Body of pancreas (tissue), 4 donors: ENCODE measurements around the gene PAPPA2. TPM values are rescaled to one million over a fixed set of nuclear protein-coding genes. Genes with fewer than 3 reads are reported as not detected.

Experiments
- ATAC-seq: fragments of 150-250 bp; one replicate; pipeline ENCODE4 v1.9.1; 2016
- DNase-seq, 4 donors: peaks; one replicate each; pipeline ENCODE4 v3.0.0-alpha.2; 2019
- H3K27ac ChIP-seq, 4 donors: fragments of 200-600 bp; sonication (generic); 1 replicate in 3 of 4; 2 replicates in 1 of 4; pipeline versions ENCODE4 v1.5.1 to v1.6.1; 2016 to 2019; ENCODE audit warnings: mild to moderate bottlenecking in 1 of 4, mixed read lengths in 1 of 4, moderate library complexity in 1 of 4
- H3K27me3 ChIP-seq, 2 donors: fragments of 200-600 bp; sonication (generic); one replicate each; pipeline ENCODE4 v1.6.0; 2016; ENCODE audit warnings: mild to moderate bottlenecking in 1 of 2
- H3K36me3 ChIP-seq, 2 donors: fragments of 200-600 bp; sonication (generic); replicated peaks in 1 of 2; 2 replicates each; pipeline ENCODE4 v1.5.1; 2016; ENCODE audit warnings: low read depth in 2 of 2; ENCODE audit not compliant: insufficient read depth in 1 of 2
- H3K4me1 ChIP-seq: fragments of 200-600 bp; sonication (generic); one replicate; pipeline ENCODE4 v1.6.0; 2016
- H3K4me3 ChIP-seq, 2 donors: fragments of 200-600 bp; sonication (generic); 1 replicate in 1 of 2; 2 replicates in 1 of 2; pipeline ENCODE4 v1.5.1; 2016 to 2019
- H3K9me3 ChIP-seq, 3 donors: fragments of 200-600 bp; sonication (generic); 1 replicate in 2 of 3; 2 replicates in 1 of 3; pipeline ENCODE4 v1.5.1; 2016
- POLR2A ChIP-seq, 3 donors: fragments of 450-650 bp; IDR thresholded peaks; one replicate each; pipeline ENCODE4 v1.6.1; 2016; ENCODE audit warnings: antibody characterized with exemption in 3 of 3, mild to moderate bottlenecking in 2 of 3
- WGBS, 2 donors: methylation state at CpG; one replicate each; pipeline ENCODE4 v1.1.5; 2017; 5-methylcytosine and 5-hydroxymethylcytosine counted together
- intact Hi-C: fragments of 100-400 bp; cut with DNase I; formaldehyde crosslinking; loops from one replicate; pipeline ENCODE4 v1.15.1; 2023
- total RNA-seq, 2 donors: library from RNA; depleted of rRNA; stranded (reverse); fragments of >200 nt; gene quantifications; one replicate each; pipeline ENCODE4 v1.1.0, GENCODE V29; 2016
- TF ChIP-seq, protein P1 (sequence below), 7 experiments: fragments of 450-650 bp in 4 of 7; fragments of 200-600 bp in 3 of 7; sonication (generic) in 3 of 7; IDR thresholded peaks; one replicate each; pipeline ENCODE4 v1.5.1; 2016 to 2019; ENCODE audit warnings: antibody characterized with exemption in 7 of 7

Gene PAPPA2
- total RNA-seq, 2 donors from 2014 or later = under 0.01 to 5.4 TPM

DNA sequence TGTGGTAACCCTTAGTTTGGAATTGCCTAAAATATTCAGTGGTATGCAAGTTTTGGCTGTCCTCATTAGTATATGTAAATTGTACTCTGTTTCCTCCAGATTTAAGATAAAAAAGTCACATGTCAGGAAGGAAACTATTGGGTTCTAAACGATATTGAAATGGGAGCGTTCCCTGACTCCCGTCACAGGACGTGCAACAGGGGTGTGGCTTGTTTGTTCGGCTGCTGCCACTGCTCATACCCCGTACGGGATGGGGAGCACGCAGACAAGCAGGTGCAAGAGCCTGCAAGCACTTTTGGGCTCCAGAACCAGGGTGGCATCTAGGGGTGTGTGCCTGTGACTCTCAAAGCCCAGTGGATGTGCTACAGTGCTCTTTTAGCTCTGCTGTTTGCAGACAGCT, 6.2 kb upstream of the PAPPA2 start:
- Histone ChIP-seq H3K9me3 (no peaks in the 10 kb centered on the region), H3K27me3 (no peaks in the 10 kb centered on the region), H3K27ac (no peak overlapping the region), H3K36me3 (no peaks in the 10 kb centered on the region), H3K4me1 (no peaks in the 10 kb centered on the region), H3K4me3 (no peak overlapping the region)
- ATAC-seq = no peak
- intact Hi-C loops = no loop called here
- no peak for TF ChIP-seq POLR2A (IDR thresholded peaks at IDR 0.05)
- TF ChIP-seq, protein P1, sequence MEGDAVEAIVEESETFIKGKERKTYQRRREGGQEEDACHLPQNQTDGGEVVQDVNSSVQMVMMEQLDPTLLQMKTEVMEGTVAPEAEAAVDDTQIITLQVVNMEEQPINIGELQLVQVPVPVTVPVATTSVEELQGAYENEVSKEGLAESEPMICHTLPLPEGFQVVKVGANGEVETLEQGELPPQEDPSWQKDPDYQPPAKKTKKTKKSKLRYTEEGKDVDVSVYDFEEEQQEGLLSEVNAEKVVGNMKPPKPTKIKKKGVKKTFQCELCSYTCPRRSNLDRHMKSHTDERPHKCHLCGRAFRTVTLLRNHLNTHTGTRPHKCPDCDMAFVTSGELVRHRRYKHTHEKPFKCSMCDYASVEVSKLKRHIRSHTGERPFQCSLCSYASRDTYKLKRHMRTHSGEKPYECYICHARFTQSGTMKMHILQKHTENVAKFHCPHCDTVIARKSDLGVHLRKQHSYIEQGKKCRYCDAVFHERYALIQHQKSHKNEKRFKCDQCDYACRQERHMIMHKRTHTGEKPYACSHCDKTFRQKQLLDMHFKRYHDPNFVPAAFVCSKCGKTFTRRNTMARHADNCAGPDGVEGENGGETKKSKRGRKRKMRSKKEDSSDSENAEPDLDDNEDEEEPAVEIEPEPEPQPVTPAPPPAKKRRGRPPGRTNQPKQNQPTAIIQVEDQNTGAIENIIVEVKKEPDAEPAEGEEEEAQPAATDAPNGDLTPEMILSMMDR (IDR thresholded peaks at IDR 0.05) = no peak
- WGBS, 2 donors = 63 to 80% methylated on average over 8 of the region's 8 CpGs
- no peak for DNase-seq

DNA sequence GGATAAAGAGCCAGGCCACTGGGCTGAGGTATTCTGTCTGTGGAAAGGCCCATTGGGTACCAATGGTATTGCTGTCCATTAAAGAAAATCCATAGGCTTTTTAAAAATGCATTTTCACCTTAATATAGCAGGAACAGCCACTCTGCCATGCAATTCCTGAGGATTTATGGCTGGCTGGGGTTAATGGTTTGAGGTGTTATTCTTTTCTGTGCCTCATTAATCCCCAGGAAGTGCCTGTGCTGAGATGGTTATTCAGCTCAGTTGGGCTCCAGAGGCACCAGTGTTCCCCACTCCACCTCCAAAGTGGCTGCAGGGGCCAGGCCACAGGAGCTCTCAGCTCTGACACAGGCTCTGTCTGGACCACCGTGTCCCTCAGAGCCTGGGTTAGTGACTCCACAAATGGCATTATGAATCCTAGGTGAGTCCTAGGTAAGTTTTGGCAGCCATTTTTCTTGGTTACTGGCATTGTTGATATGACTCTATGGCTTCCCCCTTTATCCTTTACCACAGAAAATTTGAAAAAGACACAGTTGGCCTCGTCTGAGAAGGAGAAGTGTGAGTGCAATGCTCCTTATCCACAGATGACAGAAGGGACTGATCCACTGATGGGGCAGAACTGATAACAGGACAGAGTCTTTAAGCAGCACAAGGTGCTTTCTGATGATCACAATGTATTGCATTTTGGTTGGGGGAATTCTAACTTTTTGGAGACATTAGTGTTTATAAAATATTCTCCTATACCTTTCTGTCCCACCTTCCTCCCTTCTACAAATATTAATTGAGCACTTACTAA, 2.2 kb upstream of the PAPPA2 start:
- Histone ChIP-seq H3K4me3 (no peak overlapping the region), H3K27me3 (no peaks in the 10 kb centered on the region), H3K4me1 (no peaks in the 10 kb centered on the region), H3K9me3 (no peaks in the 10 kb centered on the region), H3K36me3 (no peaks in the 10 kb centered on the region), H3K27ac (no peak overlapping the region)
- ATAC-seq (no peak), DNase-seq (no peak)
- TF ChIP-seq POLR2A (IDR thresholded peaks at IDR 0.05) = no peak
- TF ChIP-seq, protein P1 (IDR thresholded peaks at IDR 0.05) = no peak
- intact Hi-C loops = no loop called here
- 49 to 55% methylated on average over 2 of the region's 2 CpGs for WGBS, 2 donors

DNA sequence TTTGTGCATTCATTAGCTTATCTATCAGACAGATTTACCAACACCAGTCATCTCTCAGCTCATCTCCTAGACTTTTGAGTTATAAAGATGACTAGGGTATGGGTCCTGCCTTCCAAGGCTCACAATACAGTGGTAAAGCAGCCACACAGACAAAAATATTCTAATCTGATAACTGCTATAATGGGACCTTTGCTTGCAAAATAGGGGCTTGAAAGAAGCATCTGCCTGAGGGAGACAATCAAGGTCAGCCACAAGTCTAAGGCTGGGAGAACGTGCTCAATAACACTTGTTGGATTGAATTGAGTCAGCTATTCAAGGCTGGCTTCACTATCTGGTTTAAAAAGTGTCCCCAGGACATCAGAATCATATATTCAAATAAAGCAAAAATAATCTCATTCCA, 1.4 kb upstream of the PAPPA2 start:
- DNase-seq = no peak
- intact Hi-C loops = no loop called here
- no peaks in the 10 kb centered on the region for H3K36me3 ChIP-seq
- H3K4me1 ChIP-seq = no peaks in the 10 kb centered on the region
- H3K4me3 ChIP-seq = no peak overlapping the region
- 41 to 74% methylated on average over 1 of the region's 1 CpG for WGBS, 2 donors
- ATAC-seq = no peak
- TF ChIP-seq POLR2A (IDR thresholded peaks at IDR 0.05) = no peak
- TF ChIP-seq, protein P1 (IDR thresholded peaks at IDR 0.05) = no peak
- H3K27ac ChIP-seq = no peak overlapping the region
- H3K9me3 ChIP-seq = no peaks in the 10 kb centered on the region
- H3K27me3 ChIP-seq = no peaks in the 10 kb centered on the region

DNA sequence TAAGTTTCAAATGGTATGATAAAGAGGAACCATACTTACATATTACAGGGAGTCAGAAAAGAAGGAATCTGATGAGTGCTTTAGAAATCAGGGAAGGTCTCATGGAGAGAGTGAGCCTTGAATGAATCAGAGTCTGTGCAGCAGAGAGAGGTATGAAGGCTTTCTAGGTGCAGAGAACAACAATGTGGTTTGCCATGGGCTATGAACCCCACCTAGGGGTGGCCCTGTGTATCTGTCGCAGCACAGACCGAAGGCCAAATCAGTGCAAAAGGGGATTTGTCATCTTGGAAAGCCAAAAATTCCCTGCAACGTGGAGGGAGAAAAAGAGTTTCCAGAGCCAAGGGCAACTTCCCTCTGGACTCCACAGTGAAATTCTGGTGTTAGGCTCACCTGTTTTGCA, 3.5 kb downstream of the PAPPA2 start:
- H3K36me3 ChIP-seq = no peaks in the 10 kb centered on the region
- peak in 1 of 4 donors; percentile 5 for DNase-seq
- H3K27ac ChIP-seq = no peak overlapping the region
- intact Hi-C loops = no loop called here
- H3K4me1 ChIP-seq = no peaks in the 10 kb centered on the region
- WGBS, 2 donors = 43 to 63% methylated on average over 3 of the region's 3 CpGs
- no peak for TF ChIP-seq POLR2A (IDR thresholded peaks at IDR 0.05)
- TF ChIP-seq, protein P1 (IDR thresholded peaks at IDR 0.05) = peak in 1 of 7 experiments; percentile 6
- H3K27me3 ChIP-seq = no peaks in the 10 kb centered on the region
- no peaks in the 10 kb centered on the region for H3K9me3 ChIP-seq
- H3K4me3 ChIP-seq = no peak overlapping the region
- ATAC-seq = no peak
